Stimulated activated CD4-positive, alpha-beta T cell treated with anti-CD3 and anti-CD28 coated beads, Interleukin-15, amount 100 ng/mL, for 48 hours (primary cell): ENCODE measurements around the gene GKN1.
"Not testable (repeated sequence)": the region's sequence is repeated elsewhere in the genome, so short reads cannot be mapped to it uniquely, and the experiment has no call there.

ENCODE experiments used
- DNase-seq, 2 donors: peaks; one replicate each; pipeline ENCODE4 v3.0.0-alpha.2; 2020; ENCODE audit warnings: low read depth in 2 of 2

Gene GKN1, protein sequence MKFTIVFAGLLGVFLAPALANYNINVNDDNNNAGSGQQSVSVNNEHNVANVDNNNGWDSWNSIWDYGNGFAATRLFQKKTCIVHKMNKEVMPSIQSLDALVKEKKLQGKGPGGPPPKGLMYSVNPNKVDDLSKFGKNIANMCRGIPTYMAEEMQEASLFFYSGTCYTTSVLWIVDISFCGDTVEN

GRCh38 chr2:68974251-68974650 lies at the start of gene GKN1:
Gene GKN1 (plus strand): TSS chr2:68974636. CDS start chr2:68974678, 42 bp downstream.
- DNase-seq = no peak

DNA sequence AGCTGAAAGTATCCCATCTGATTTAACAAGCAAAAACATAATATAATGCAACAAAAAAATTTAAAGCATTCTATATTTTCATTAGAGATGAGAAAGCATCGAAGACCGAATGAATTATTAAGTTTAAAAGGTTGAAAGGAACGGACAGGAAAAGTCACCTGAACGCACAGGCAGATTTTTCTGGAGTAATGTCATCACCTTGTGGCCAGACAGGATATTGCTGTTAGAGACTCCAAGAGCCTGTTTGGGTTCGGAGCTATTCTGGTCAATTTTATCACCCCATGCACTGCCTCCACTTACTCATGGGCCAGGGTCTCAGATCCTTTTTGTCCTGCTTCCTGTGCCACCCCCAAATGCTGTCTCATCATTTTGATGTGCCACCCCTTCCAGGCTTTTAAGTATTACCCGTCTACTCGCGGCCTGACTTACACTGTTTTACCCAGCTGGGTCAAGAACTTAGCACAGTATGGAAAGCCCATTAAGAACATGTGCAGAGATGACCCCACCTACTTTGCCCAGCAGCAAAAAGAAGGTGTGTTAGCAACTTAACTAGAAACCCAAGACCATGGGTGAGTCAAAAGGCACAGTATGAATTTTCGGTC lies 49.0 kb upstream of the GKN1 start:
- DNase-seq = peak in 1 of 2 donors; percentile 30

DNA sequence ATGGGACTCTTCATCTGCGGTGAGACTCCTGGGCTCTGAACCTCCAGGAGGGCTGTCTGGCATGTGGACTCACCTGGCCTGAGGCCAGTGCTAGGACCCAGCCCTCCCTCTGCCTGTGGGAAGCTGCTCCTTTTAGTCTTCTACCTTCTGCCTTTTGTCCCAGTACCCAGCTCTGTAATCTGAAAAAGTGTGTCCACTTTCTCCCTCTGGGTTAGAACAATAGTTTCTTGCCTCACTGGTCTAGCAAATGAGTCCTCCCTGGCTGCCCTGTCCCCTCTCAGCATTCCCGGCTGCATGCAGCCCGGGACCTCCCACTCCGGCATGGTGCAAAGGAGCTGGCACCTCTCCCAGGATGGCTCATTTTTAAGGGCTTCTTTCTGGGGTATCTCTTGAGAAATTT lies 47.6 kb upstream of the GKN1 start:
- DNase-seq = no peak

DNA sequence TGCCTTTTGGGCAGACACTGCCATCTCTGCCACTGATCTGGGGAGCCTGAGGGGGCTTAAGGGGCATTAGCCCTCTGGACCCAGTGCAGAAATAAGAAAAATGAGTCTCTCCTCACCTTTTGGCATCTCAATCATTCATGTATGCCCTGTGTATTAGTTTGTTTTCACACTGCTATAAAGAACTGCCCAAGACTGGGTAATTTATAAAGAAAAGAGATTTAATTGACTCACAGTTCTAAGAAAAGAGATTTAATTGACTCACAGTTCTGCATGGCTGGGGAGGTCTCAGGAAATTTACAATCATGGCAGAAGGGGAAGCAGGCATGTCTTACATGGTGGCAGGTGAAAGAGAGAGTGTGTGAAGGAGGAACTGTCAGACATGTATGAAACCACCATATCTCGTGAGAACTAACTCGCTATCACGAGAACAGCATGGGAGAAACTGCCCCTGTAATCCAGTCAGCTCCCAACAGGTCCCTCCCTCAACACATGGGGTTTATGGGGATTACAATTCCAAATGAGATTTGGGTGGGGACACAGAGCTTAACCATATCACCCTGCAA lies 43.2 kb upstream of the GKN1 start:
- no peak for DNase-seq

DNA sequence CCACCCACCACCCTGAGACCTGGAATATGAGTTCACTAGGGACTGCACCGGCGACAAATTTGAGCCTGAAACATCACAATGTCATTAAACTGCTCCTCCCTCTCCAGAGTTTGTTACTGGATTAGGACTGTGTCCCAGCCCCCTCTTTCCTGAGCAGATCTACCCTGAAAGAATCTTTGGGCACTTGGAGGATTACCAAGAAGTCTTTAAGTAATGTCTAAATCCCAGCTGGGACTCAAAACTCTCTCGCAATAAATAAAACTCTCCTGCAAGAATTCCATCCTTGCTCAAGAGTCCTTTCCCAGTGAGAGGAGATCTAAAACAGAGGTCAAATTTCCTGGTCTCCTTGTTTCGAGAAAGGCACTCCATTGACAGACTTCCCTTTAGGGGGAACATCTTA lies 42.6 kb upstream of the GKN1 start:
- no peak for DNase-seq

DNA sequence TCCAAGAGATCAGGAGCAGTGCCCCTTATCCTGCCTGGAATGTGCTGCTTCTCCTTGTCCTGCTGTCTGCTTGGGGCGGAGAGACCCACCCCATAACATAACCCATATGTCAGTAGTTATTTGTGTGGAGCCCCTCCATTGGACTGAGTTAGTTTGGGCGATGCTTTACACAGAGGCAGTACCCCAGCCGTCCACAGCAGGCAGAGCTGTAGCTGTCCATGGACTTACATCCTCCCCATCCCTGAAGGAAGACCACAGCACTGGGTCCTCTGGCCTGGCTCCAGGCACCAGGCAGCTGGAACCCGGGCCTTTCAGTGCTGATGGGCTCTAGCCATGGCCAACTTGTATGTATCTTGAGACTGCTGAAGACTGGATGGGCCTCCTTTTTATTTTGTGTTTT lies 42.0 kb upstream of the GKN1 start:
- no peak for DNase-seq

- DNase-seq = no peak
Observed at GRCh38 chr2:68934021-68934420, 40.4 kb upstream of the GKN1 start.

DNA sequence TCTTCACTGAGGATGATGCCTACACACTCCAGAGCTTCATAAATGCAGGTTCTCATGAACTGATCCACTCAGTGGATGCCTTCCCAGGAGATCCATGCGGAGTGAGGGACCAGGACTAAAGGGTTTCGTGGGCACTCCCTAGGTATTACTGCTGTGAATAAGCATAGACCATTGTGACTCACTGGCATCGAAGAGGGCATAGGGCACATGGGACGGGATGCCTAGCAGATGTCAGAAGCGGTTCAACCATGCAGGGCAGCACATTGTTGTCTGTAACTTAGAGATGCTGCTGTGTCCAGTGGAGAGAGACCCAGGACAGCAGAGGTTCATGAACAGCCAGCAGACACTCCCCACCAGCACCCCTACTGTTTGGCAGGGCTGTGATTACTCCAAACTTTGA lies 39.0 kb upstream of the GKN1 start:
- DNase-seq = no peak

- no peak for DNase-seq
Observed at GRCh38 chr2:68936427-68936826, 38.0 kb upstream of the GKN1 start.

DNA sequence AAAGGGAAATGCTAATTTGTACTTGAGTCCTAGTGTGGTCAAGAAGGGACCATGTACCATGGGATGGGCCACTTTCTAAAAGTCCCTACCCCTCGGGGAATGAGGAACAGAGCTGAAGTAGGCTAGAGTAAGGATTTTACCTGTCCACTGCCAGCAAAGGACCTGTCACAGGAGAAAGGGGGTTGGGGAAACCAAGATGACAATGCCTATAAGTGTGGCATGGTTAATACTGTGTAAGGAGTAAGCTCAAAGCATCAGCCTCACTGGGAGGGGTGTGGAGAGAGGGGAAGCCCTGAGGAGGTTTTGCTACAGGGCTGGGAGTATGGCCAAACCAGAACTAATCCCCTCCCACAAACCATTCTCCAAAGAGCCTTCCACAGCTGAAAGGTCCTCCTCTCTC lies 37.5 kb upstream of the GKN1 start:
- no peak for DNase-seq

- DNase-seq = no peak
Observed at GRCh38 chr2:68937346-68938055, 36.9 kb upstream of the GKN1 start.

GRCh38 chr2:68938938-68939337 lies 35.5 kb upstream of the GKN1 start:
- DNase-seq = no peak

DNA sequence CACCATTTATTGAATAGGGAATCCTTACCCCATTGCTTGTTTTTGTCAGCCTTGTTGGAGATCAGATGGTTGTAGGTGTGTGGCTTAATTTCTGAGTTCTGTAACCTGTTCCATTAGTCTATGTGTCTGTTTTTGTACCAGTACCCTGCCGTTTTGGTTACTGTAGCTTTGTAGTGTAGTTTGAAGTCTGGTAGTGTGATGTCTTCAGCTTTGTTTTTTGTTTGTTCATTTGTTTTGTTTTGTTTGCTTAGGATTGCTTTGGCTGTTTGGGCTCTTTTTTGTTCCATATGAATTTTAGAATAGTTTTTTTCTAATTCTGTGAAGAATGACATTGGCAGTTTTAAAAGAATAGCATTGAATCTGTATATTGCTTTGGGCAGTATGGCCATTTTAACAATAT lies 34.5 kb upstream of the GKN1 start:
- DNase-seq = no peak

GRCh38 chr2:68940369-68940768 lies 34.1 kb upstream of the GKN1 start:
- DNase-seq = no peak

GRCh38 chr2:68942827-68943226 lies 31.6 kb upstream of the GKN1 start:
- DNase-seq = no peak

DNA sequence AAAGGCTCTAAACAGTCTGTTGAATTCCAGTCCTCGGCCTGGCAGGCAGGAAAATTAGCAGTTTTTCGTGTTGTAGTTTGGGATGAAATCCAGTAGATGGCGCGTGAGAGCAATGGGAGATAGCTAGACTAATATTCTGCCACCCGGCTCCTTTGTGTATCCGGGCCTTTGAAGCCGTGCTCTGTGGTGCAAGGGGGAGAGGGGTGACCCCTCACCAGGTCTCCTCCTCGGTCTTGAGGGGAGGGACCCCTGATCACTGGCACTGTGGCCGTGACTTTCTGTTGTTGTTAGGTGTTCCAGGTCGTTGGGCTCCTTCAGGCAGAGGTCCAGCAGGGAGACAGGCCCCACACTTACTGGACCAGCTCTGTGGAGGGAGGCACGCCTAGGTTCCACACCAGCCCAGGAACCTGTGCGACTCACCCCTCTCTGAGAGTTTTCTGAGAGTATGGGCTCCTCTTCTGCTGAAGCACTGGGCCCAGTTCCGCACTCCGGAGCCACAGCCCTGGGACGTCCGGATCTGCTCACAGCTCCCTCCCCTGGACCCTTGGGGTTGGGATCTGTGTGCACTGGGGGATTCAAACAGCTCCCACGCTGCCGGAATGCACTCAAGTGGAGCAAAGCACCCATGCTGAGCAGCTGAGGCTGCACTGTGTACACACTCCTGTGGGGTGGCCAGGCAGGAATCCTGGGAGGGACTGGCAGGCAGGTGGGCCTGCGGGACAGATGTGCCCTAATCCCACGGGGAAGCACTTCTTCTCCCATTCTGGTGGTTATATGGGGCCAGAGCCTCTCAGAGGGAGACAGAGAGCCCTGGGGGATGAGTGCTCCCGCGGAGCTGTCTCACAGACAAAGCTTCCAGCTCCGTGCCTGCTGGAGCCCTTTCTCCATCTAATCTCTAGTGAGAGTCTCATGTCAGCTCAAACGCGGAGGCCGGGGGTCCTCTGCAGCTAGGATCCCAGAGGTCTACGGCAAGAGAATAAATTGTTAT lies 30.6 kb upstream of the GKN1 start:
- peak in 1 of 2 donors; percentile 22 for DNase-seq

DNA sequence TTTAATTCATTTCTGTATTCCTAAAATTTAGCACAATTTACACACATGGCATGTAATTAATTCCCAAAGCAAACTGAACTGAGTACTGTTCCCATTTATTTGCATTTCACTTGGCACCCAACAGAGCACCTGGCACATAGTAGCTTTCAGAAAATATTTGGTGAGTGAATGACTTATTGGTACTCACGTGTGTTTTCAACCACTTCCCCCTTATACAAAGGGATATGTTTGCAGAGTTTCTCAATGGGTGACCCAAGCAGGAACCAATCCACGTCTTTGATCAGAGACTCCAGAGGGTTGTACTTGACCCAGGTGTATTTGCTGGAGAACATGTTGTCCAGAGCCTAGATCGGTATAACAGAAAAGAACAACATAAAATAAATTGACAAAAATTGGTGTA lies 28.3 kb upstream of the GKN1 start:
- no peak for DNase-seq

DNA sequence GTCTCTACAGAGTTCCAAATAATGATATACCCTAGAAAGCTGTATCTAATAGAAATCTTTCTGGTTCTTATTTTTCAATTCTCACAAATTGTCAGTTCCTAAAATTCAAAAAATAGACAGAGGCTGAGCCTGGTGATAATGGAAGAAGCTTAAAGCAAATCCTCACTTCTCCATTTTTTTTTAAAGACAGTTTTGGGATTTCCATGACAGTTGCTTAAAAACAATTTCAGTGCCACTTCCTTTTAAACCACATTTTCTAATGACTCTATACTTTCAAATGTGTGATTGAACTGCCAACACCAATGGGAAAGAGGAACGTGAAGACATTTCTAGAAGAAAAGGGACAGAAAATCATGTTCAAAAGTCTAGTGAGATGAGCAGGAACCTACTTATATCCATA lies 25.7 kb upstream of the GKN1 start:
- no peak for DNase-seq

DNA sequence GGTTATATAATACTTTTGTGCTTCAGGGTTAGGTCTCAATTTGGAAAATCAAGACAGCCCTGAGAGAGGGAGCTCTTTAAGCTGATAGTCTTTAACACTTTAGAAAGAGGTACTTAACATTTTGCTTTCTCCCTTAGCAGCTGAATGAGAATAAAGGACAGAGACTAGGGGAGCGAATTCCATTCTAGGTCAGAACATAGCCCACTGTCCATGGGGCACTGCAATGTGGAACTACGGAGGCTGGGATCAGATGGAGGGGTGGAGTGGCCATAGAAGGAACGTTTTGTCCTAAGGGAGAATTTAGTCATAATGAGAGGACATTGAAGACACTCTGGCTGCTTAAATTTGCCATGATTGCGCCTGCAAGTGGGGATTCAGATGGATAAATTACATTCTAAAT lies 22.5 kb upstream of the GKN1 start:
- no peak for DNase-seq

DNA sequence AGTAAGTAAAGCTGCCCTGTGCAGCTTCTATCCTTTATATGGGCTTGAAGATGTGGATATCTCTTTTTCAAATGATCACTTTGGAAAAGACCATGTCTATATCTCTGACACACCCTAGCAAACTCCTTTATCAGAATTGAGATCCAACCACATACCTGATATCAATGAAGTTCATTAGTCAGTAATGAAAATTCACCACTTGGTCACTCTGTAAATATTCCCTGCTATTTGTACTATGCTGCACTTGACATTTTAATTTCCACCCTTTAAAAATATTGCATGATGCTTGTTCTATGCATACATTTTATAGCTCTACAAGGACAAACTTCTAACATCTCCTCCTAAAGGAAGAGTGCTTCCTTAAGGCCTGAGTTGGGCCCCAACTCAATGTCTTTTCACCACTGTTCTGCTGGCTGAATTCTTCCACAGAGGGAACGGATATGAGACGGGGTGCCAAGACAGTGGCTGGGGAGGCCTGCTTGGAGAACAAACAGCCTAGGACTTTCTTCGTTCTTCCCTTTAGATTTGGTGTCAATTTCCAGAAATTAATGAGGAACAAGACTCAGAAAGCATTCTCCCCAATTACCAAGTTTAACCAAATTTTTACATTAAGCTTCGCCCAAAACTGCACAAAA lies 21.4 kb upstream of the GKN1 start, which contains the start of gene GKN2:
Gene GKN2 (minus strand): TSS at position 7 of the 635 bp plus-strand sequence. CDS start 32 bp downstream, outside the sequence.
- DNase-seq = no peak

GRCh38 chr2:68955432-68955831 lies 19.0 kb upstream of the GKN1 start:
- DNase-seq = not testable (repeated sequence)
